NCI-H1436 (cell line): ENCODE measurements around the gene HSPA12A.

Experiments used
- DNase-seq: peaks from one replicate; lab custom pipeline; 2025; lab: John Stamatoyannopoulos, UW

HSPA12A gene

GRCh38 chr10:116742367-116743265 is at the start of gene HSPA12A:
Gene HSPA12A (minus strand): TSS chr10:116742566. CDS start chr10:116742469, 97 bp downstream.
- peak; percentile 32 for DNase-seq

- no peak for DNase-seq
Observed at GRCh38 chr10:116791241-116791640, 48.9 kb upstream of the HSPA12A start.

GRCh38 chr10:116787893-116788665 is 45.7 kb upstream of the HSPA12A start:
- peak; percentile 67 for DNase-seq

- DNase-seq: no peak
Observed at GRCh38 chr10:116787053-116787659, 44.8 kb upstream of the HSPA12A start.

- DNase-seq: no peak
Observed at GRCh38 chr10:116785867-116786266, 43.5 kb upstream of the HSPA12A start.

- no peak for DNase-seq
Observed at GRCh38 chr10:116785282-116785681, 42.9 kb upstream of the HSPA12A start.

- DNase-seq: no peak
Observed at GRCh38 chr10:116784651-116785050, 42.3 kb upstream of the HSPA12A start.

GRCh38 chr10:116784035-116784434 is 41.7 kb upstream of the HSPA12A start:
- no peak for DNase-seq

- no peak for DNase-seq
Observed at GRCh38 chr10:116783011-116783655, 40.8 kb upstream of the HSPA12A start.

- DNase-seq: no peak
Observed at GRCh38 chr10:116781370-116781884, 39.1 kb upstream of the HSPA12A start.

- DNase-seq: no peak
Observed at GRCh38 chr10:116780691-116781205, 38.4 kb upstream of the HSPA12A start.

- DNase-seq: no peak
Observed at GRCh38 chr10:116779076-116779687, 36.8 kb upstream of the HSPA12A start.

- no peak for DNase-seq
Observed at GRCh38 chr10:116777006-116777405, 34.6 kb upstream of the HSPA12A start.

GRCh38 chr10:116775488-116776400 is 33.4 kb upstream of the HSPA12A start:
- DNase-seq: no peak

GRCh38 chr10:116774728-116775151 is 32.4 kb upstream of the HSPA12A start:
- DNase-seq: no peak

GRCh38 chr10:116772909-116773705 is 30.7 kb upstream of the HSPA12A start:
- DNase-seq: no peak

GRCh38 chr10:116771959-116772585 is 29.7 kb upstream of the HSPA12A start:
- no peak for DNase-seq

GRCh38 chr10:116771101-116771958 is 29.0 kb upstream of the HSPA12A start:
- DNase-seq: no peak
